H9 (cell line): ENCODE data around the gene CHSY1. TPM values are rescaled to one million over a fixed set of nuclear protein-coding genes. Genes with fewer than 3 reads are reported as not detected.

ENCODE experiments used
- DNase-seq: peaks from one replicate; pipeline ENCODE4 v3.0.0-alpha.2; 2017
- H2AFZ ChIP-seq: one replicate; pipeline ENCODE4 v1.6.1; 2013; ENCODE audit warnings: mild to moderate bottlenecking, low read length, control low read depth, moderate library complexity
- H2AK5ac ChIP-seq: 2 replicates; pipeline ENCODE4 v1.6.1; 2013; ENCODE audit warnings: low read length, control low read depth, mixed read lengths; ENCODE audit not compliant: insufficient read length
- H2BK120ac ChIP-seq: one replicate; pipeline ENCODE4 v1.6.1; 2013; ENCODE audit warnings: low read depth, mild to moderate bottlenecking, low read length, control low read depth, inconsistent platforms; ENCODE audit not compliant: poor library complexity, severe bottlenecking
- H2BK12ac ChIP-seq: 2 replicates; pipeline ENCODE4 v1.6.1; 2013; ENCODE audit warnings: low read length, control low read depth, mixed read lengths, low read depth; ENCODE audit not compliant: insufficient read length
- H2BK15ac ChIP-seq: 2 replicates; pipeline ENCODE4 v1.6.1; 2013; ENCODE audit warnings: low read depth, low read length, control low read depth
- H2BK20ac ChIP-seq: one replicate; pipeline ENCODE4 v1.6.1; 2013; ENCODE audit warnings: low read depth, mild to moderate bottlenecking, low read length, control low read depth, inconsistent platforms; ENCODE audit not compliant: poor library complexity, severe bottlenecking
- H2BK5ac ChIP-seq: 2 replicates; pipeline ENCODE4 v1.6.1; 2013; ENCODE audit warnings: low read length, control low read depth, mixed read lengths; ENCODE audit not compliant: insufficient read length
- H3K14ac ChIP-seq: 2 replicates; pipeline ENCODE4 v1.6.1; 2013; ENCODE audit warnings: low read length, control low read depth; ENCODE audit not compliant: insufficient read depth
- H3K18ac ChIP-seq: 2 replicates; pipeline ENCODE4 v1.6.1; 2013; ENCODE audit warnings: low read depth, mild to moderate bottlenecking, mixed read lengths, low read length, control low read depth; ENCODE audit not compliant: insufficient read length
- H3K23ac ChIP-seq: 2 replicates; pipeline ENCODE4 v1.6.1; 2013; ENCODE audit warnings: low read length, control low read depth, mixed read lengths, low read depth; ENCODE audit not compliant: insufficient read length
- H3K23me2 ChIP-seq: 2 replicates; pipeline ENCODE4 v1.6.1; 2013; ENCODE audit warnings: low read depth, mild to moderate bottlenecking, mixed read lengths, low read length, control low read depth; ENCODE audit not compliant: insufficient read length, poor library complexity, severe bottlenecking
- H3K27ac ChIP-seq: 2 replicates; pipeline ENCODE4 v1.5.1; 2013; ENCODE audit warnings: low read length, control low read depth, mixed read lengths, low read depth; ENCODE audit not compliant: insufficient read length
- H3K27me3 ChIP-seq: 2 replicates; pipeline ENCODE4 v1.6.1; 2013; ENCODE audit warnings: low read length, control low read depth, inconsistent platforms; ENCODE audit not compliant: insufficient read depth
- H3K4ac ChIP-seq: 2 replicates; pipeline ENCODE4 v1.6.1; 2013; ENCODE audit warnings: low read depth, mild to moderate bottlenecking, control low read depth, inconsistent platforms, low read length, moderate library complexity
- H3K4me1 ChIP-seq: 2 replicates; pipeline ENCODE4 v1.6.1; 2013; ENCODE audit warnings: low read length, control low read depth, inconsistent platforms; ENCODE audit not compliant: insufficient read depth
- H3K4me2 ChIP-seq: 2 replicates; pipeline ENCODE4 v1.6.1; 2013; ENCODE audit warnings: low read length, control low read depth, mixed read lengths; ENCODE audit not compliant: insufficient read length, insufficient read depth
- H3K56ac ChIP-seq: 2 replicates; pipeline ENCODE4 v1.6.1; 2013; ENCODE audit warnings: low read depth, mild to moderate bottlenecking, mixed read lengths, low read length, control low read depth; ENCODE audit not compliant: insufficient read length
- H3K79me1 ChIP-seq: 2 replicates; pipeline ENCODE4 v1.6.1; 2013; ENCODE audit warnings: low read depth, mild to moderate bottlenecking, moderate library complexity, low read length, control low read depth, inconsistent platforms; ENCODE audit not compliant: insufficient read depth, poor library complexity, severe bottlenecking
- H3K79me2 ChIP-seq: 2 replicates; pipeline ENCODE4 v1.6.1; 2013; ENCODE audit warnings: low read length, control low read depth, inconsistent platforms; ENCODE audit not compliant: insufficient read depth
- H3K9ac ChIP-seq: 2 replicates; pipeline ENCODE4 v1.6.1; 2013; ENCODE audit warnings: low read length, control low read depth, mixed read lengths; ENCODE audit not compliant: insufficient read length; ENCODE audit errors: extremely low read depth
- H3K9me3 ChIP-seq: one replicate; pipeline ENCODE4 v1.6.1; 2013; ENCODE audit warnings: low read depth, low read length, inconsistent platforms; ENCODE audit not compliant: control insufficient read depth
- H3T11ph ChIP-seq: one replicate; pipeline ENCODE4 v1.6.1; 2013; ENCODE audit warnings: mild to moderate bottlenecking, low read length, control low read depth, inconsistent platforms
- H4K20me1 ChIP-seq: one replicate; pipeline ENCODE4 v1.6.1; 2013; ENCODE audit not compliant: control insufficient read depth, insufficient read length, insufficient read depth
- H4K5ac ChIP-seq: 2 replicates; pipeline ENCODE4 v1.6.1; 2013; ENCODE audit warnings: low read depth, mild to moderate bottlenecking, mixed read lengths, low read length, control low read depth; ENCODE audit not compliant: insufficient read length
- H4K8ac ChIP-seq: replicated peaks from 2 replicates; pipeline ENCODE4 v1.6.1; 2013; ENCODE audit warnings: low read length, control low read depth, mixed read lengths, low read depth; ENCODE audit not compliant: insufficient read length
- H4K91ac ChIP-seq: 2 replicates; pipeline ENCODE4 v1.6.1; 2013; ENCODE audit warnings: low read depth, mild to moderate bottlenecking, moderate library complexity, mixed read lengths, low read length, control low read depth; ENCODE audit not compliant: insufficient read length
- H3K27ac Mint-ChIP-seq, 3 experiments: 2 replicates in 2 of 3; 3 replicates in 1 of 3; pipeline ENCODE4 v1.8.0; 2020 to 2021; ENCODE audit warnings: mixed read lengths in 3 of 3, mild to moderate bottlenecking in 1 of 3, moderate library complexity in 1 of 3
- H3K27me3 Mint-ChIP-seq: 2 replicates; pipeline ENCODE4 v1.8.0; 2021; ENCODE audit warnings: low read depth, mild to moderate bottlenecking, moderate library complexity, mixed read lengths
- H3K36me3 Mint-ChIP-seq, 3 experiments: 2 replicates in 2 of 3; 3 replicates in 1 of 3; pipeline ENCODE4 v1.8.0; 2020 to 2021; ENCODE audit warnings: low read depth in 3 of 3, mixed read lengths in 3 of 3; ENCODE audit not compliant: insufficient read depth in 1 of 3
- H3K4me1 Mint-ChIP-seq, 2 experiments: 2 replicates each; pipeline ENCODE4 v1.8.0; 2020; ENCODE audit warnings: mixed read lengths in 2 of 2
- H3K4me3 Mint-ChIP-seq, 2 experiments: 2 replicates in 1 of 2; 3 replicates in 1 of 2; pipeline ENCODE4 v1.8.0; 2020 to 2021; ENCODE audit warnings: mild to moderate bottlenecking in 2 of 2, mixed read lengths in 2 of 2, moderate library complexity in 1 of 2
- H3K9me3 Mint-ChIP-seq, 2 experiments: 2 replicates in 1 of 2; 3 replicates in 1 of 2; pipeline ENCODE4 v1.8.0; 2020; ENCODE audit warnings: mild to moderate bottlenecking in 2 of 2, mixed read lengths in 2 of 2, moderate library complexity in 1 of 2
- WGBS: extraction: QIAGEN DNeasy Blood & Tissue Kit; methylation state at CpG from one replicate; pipeline ENCODE4 v1.1.7; 2013; ENCODE audit warnings: missing lambda C conversion rate, low lambda C conversion rate, mixed read lengths; ENCODE audit not compliant: insufficient read length; ENCODE audit errors: extremely low coverage; 5-methylcytosine and 5-hydroxymethylcytosine counted together
- total RNA-seq: library from RNA; stranded (reverse); gene quantifications from 2 replicates; pipeline ENCODE4 v1.2.1, GENCODE V29; 2021
- TF ChIP-seq, protein P1 (sequence below): fragments of 200-600 bp; sonication (generic); conservative IDR thresholded peaks from 3 replicates; pipeline ENCODE4 v1.8.0; 2021; ENCODE audit warnings: antibody characterized with exemption, mild to moderate bottlenecking

CHSY1 gene
- total RNA-seq, 1 experiment from 2014 or later: 68.3 TPM

DNA sequence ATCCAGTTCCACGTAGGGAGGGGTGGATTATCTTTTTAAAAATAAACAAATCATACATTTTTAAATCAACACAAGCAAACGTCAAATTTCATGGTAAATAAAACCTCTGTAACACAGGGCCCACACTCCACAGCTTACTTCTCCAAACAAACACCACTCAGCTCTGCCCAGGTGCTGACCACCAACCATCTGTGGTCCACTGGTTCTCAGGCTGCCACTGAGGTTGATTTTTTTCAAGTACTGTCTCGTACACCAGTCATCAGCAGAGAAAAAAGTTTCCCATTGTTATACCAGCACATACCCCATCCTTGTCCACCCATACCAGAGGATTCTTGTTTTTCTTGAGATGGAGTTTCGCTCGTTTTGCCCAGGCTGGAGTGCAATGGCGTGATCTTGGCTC lies 32.4 kb downstream of the CHSY1 start:
- Histone ChIP-seq H2BK20ac (no peak overlapping the region), H2BK5ac (no peak overlapping the region), H4K91ac (no peak overlapping the region), H3K27me3 (no peaks in the 10 kb centered on the region), H3K9ac (no peak overlapping the region), H3K23ac (no peak overlapping the region), H4K5ac (no peak overlapping the region), H3K9me3 (no peaks in the 10 kb centered on the region), H3K4me2 (no peak overlapping the region), H3K27ac (no peak overlapping the region), H3K4ac (no peak overlapping the region), H2AFZ (no peak overlapping the region), H2BK120ac (no peak overlapping the region), H4K8ac (no peak overlapping the region), H3K18ac (no peak overlapping the region), H3K23me2 (no peaks in the 10 kb centered on the region), H2BK15ac (no peak overlapping the region), H3K56ac (no peak overlapping the region), H2AK5ac (no peak overlapping the region), H3K14ac (no peak overlapping the region), H4K20me1 (no peaks in the 10 kb centered on the region), H3K79me1 (no peaks in the 10 kb centered on the region), H3T11ph (no peak overlapping the region), H3K79me2 (peaks cover 46% of the 10 kb centered on the region), H2BK12ac (no peak overlapping the region), H3K4me1 (no peaks in the 10 kb centered on the region)
- H3K27me3 Mint-ChIP-seq: no peaks in the 10 kb centered on the region
- H3K9me3 Mint-ChIP-seq: no peaks in the 10 kb centered on the region
- no peak overlapping the region for H3K4me3 Mint-ChIP-seq
- TF ChIP-seq, protein P1, sequence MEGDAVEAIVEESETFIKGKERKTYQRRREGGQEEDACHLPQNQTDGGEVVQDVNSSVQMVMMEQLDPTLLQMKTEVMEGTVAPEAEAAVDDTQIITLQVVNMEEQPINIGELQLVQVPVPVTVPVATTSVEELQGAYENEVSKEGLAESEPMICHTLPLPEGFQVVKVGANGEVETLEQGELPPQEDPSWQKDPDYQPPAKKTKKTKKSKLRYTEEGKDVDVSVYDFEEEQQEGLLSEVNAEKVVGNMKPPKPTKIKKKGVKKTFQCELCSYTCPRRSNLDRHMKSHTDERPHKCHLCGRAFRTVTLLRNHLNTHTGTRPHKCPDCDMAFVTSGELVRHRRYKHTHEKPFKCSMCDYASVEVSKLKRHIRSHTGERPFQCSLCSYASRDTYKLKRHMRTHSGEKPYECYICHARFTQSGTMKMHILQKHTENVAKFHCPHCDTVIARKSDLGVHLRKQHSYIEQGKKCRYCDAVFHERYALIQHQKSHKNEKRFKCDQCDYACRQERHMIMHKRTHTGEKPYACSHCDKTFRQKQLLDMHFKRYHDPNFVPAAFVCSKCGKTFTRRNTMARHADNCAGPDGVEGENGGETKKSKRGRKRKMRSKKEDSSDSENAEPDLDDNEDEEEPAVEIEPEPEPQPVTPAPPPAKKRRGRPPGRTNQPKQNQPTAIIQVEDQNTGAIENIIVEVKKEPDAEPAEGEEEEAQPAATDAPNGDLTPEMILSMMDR: no peak
- no peak for DNase-seq
- peaks cover 11 to 24% of the 10 kb centered on the region in 2 experiments for H3K4me1 Mint-ChIP-seq
- no peak overlapping the region; a peak in 1 of 7 replicates for H3K27ac Mint-ChIP-seq
- no CpG with 5 or more reads among the region's 6 CpGs for WGBS
- H3K36me3 Mint-ChIP-seq: peaks cover 4 to 17% (median 10%) of the 10 kb centered on the region in 3 experiments; a peak in 6 of 7 replicates
